Measurements from ENCODE around the gene ACVR1. TPM values are rescaled to one million over a fixed set of nuclear protein-coding genes. Genes with fewer than 3 reads are reported as not detected.
A peak's percentile ranks its signal among the peaks of the same experiment; 100 is the strongest.
"Not testable (repeated sequence)": the region's sequence is repeated elsewhere in the genome, so short reads cannot be mapped to it uniquely, and the experiment has no call there.

Gene ACVR1
- total and polyA plus RNA-seq, 3 experiments from 2014 or later, result 9.5 to 18.3 (median 14.8) TPM

- H3K9me3 ChIP-seq (ENCODE audit: low read length); H3K27me3 Mint-ChIP-seq; H3K4me3 ChIP-seq (ENCODE audit: low read length); DNase-seq; CTCF ChIA-PET; POLR2A ChIA-PET; H3K27ac Mint-ChIP-seq; H3K27me3 ChIP-seq (ENCODE audit: insufficient read depth, low read length, poor library complexity, severe bottlenecking); H3K4me3 Mint-ChIP-seq; H3K36me3 ChIP-seq (ENCODE audit: insufficient read depth, low read length); H3K4me1 ChIP-seq (ENCODE audit: insufficient read depth, low read length); H3K27ac ChIP-seq (ENCODE audit: low read depth, low read length): not testable (repeated sequence)
- peaks cover 0 to 19% (median 11%) of the 10 kb centered on the region in 5 donors for H3K9me3 Mint-ChIP-seq
- H3K36me3 Mint-ChIP-seq, result peaks cover 57 to 90% (median 61%) of the 10 kb centered on the region in 3 donors
- H3K4me1 Mint-ChIP-seq, result peaks cover 2 to 14% (median 4%) of the 10 kb centered on the region in 3 donors
Observed at GRCh38 chr2:157756447-157756846, 119.7 kb downstream of the ACVR1 start.

GRCh38 chr2:157751462-157752058, 124.6 kb downstream of the ACVR1 start:
- no peak overlapping the region for H3K27ac ChIP-seq (ENCODE audit: low read depth, low read length)
- no peak overlapping the region for H3K4me3 Mint-ChIP-seq
- peak in 1 of 5 donors; percentile 6 for DNase-seq
- H3K9me3 ChIP-seq (ENCODE audit: low read length), result no peaks in the 10 kb centered on the region
- no peaks in the 10 kb centered on the region for H3K27me3 Mint-ChIP-seq
- ChIA-PET POLR2A (no interaction called here), CTCF (interaction anchor here (0.6 to 1.3 kb wide), 2 partner anchors 446 to 449 kb away, joined by 3 to 4 read pairs; no protein-coding TSS in a partner anchor)
- H3K4me3 ChIP-seq (ENCODE audit: low read length), result no peak overlapping the region
- H3K9me3 Mint-ChIP-seq, result peaks cover 0 to 8% (median 4%) of the 10 kb centered on the region in 5 donors
- H3K27me3 ChIP-seq (ENCODE audit: insufficient read depth, low read length, poor library complexity, severe bottlenecking), result no peaks in the 10 kb centered on the region
- H3K36me3 Mint-ChIP-seq, result peaks cover 28 to 87% (median 44%) of the 10 kb centered on the region in 3 donors
- H3K36me3 ChIP-seq (ENCODE audit: insufficient read depth, low read length), result no peaks in the 10 kb centered on the region
- H3K4me1 Mint-ChIP-seq, result peaks cover 4 to 22% (median 4%) of the 10 kb centered on the region in 3 donors
- H3K4me1 ChIP-seq (ENCODE audit: insufficient read depth, low read length), result no peaks in the 10 kb centered on the region
- H3K27ac Mint-ChIP-seq, result no peak overlapping the region

DNA sequence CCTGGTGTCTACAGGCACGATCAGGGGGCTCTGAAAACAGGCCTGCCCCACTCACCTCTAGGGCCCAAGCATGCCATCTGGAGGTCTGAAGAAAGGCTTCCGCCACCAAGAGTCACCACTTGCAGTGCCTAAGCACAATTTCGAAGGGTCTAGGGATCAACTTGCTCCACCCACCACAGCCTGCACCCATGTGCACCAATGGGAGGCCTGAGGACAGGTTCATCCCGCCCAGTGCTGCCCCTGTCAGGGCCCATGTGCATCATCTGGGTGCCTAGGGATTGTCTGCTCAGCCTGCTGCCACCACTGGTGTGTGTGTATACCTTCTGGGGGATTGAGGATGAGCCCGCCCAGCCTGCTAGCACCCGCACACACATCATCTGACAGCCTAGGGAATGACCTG, 126.4 kb downstream of the ACVR1 start:
- H3K27ac ChIP-seq (ENCODE audit: low read depth, low read length), result no peak overlapping the region
- no peak overlapping the region for H3K4me3 ChIP-seq (ENCODE audit: low read length)
- peaks cover 11 to 74% (median 31%) of the 10 kb centered on the region in 3 donors for H3K36me3 Mint-ChIP-seq
- ChIA-PET POLR2A (no interaction called here), CTCF (no interaction called here)
- H3K27me3 Mint-ChIP-seq, result no peaks in the 10 kb centered on the region
- no peak for DNase-seq
- H3K4me3 Mint-ChIP-seq, result no peak overlapping the region
- no peaks in the 10 kb centered on the region for H3K9me3 Mint-ChIP-seq
- H3K36me3 ChIP-seq (ENCODE audit: insufficient read depth, low read length), result no peaks in the 10 kb centered on the region
- no peaks in the 10 kb centered on the region for H3K9me3 ChIP-seq (ENCODE audit: low read length)
- no peaks in the 10 kb centered on the region for H3K4me1 ChIP-seq (ENCODE audit: insufficient read depth, low read length)
- no peak overlapping the region for H3K27ac Mint-ChIP-seq
- peaks cover 4 to 22% (median 4%) of the 10 kb centered on the region in 3 donors for H3K4me1 Mint-ChIP-seq
- H3K27me3 ChIP-seq (ENCODE audit: insufficient read depth, low read length, poor library complexity, severe bottlenecking), result no peaks in the 10 kb centered on the region

DNA sequence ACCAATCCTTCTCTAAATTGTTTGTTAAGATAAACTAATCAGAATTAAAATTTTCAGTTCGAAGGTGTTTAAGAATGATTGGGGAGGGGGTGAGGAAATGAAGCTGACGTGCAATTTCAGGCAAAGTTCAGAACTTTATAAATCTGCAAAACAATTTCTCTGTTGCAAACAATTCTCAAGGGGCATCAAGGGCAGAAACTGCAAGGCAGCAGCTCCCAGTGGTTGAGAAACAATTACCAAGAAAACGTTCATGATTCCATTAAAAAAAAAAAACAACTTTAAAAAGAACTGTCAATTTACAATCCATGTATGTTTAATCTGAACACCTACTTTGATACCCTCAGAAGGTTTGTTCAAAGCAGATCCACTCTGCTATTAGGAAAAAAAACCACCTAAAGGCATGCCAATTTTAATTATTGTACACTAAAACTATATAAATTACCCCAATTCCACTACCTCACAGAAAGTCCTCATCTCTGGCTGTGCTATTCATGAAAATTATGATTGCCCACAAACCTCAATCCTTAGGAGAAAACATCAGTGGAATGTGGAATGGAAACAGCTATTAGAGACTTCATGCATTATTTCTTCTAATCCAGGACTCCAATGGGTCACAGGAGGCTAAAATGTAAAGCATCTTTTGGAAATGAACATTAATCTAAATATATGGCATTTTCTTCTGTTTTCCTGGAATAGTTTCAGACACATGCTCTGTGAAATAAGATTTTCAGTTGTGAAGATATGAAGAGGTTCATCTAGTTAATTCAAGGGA, 127.6 kb downstream of the ACVR1 start:
- Mint-ChIP-seq H3K27me3 (no peaks in the 10 kb centered on the region), H3K9me3 (no peaks in the 10 kb centered on the region), H3K4me3 (no peak overlapping the region), H3K36me3 (peaks cover 7 to 70% (median 30%) of the 10 kb centered on the region in 3 donors), H3K27ac (no peak overlapping the region), H3K4me1 (peaks cover 4 to 15% (median 4%) of the 10 kb centered on the region in 3 donors)
- no peak overlapping the region for H3K27ac ChIP-seq (ENCODE audit: low read depth, low read length)
- CTCF ChIA-PET, result no interaction called here
- POLR2A ChIA-PET, result no interaction called here
- H3K27me3 ChIP-seq (ENCODE audit: insufficient read depth, low read length, poor library complexity, severe bottlenecking), result no peaks in the 10 kb centered on the region
- H3K4me1 ChIP-seq (ENCODE audit: insufficient read depth, low read length), result no peaks in the 10 kb centered on the region
- DNase-seq, result no peak
- H3K4me3 ChIP-seq (ENCODE audit: low read length), result no peak overlapping the region
- H3K36me3 ChIP-seq (ENCODE audit: insufficient read depth, low read length), result no peaks in the 10 kb centered on the region
- no peaks in the 10 kb centered on the region for H3K9me3 ChIP-seq (ENCODE audit: low read length)

GRCh38 chr2:157747695-157748370, 128.3 kb downstream of the ACVR1 start:
- Histone ChIP-seq H3K4me1 (ENCODE audit: insufficient read depth, low read length) (no peaks in the 10 kb centered on the region), H3K36me3 (ENCODE audit: insufficient read depth, low read length) (no peaks in the 10 kb centered on the region), H3K9me3 (ENCODE audit: low read length) (no peaks in the 10 kb centered on the region), H3K27ac (ENCODE audit: low read depth, low read length) (no peak overlapping the region), H3K4me3 (ENCODE audit: low read length) (no peak overlapping the region), H3K27me3 (ENCODE audit: insufficient read depth, low read length, poor library complexity, severe bottlenecking) (no peaks in the 10 kb centered on the region)
- H3K36me3 Mint-ChIP-seq, result peaks cover 7 to 68% (median 32%) of the 10 kb centered on the region in 3 donors
- H3K27me3 Mint-ChIP-seq, result no peaks in the 10 kb centered on the region
- no peaks in the 10 kb centered on the region for H3K9me3 Mint-ChIP-seq
- ChIA-PET POLR2A (no interaction called here), CTCF (no interaction called here)
- no peak for DNase-seq
- peaks cover 4 to 14% (median 7%) of the 10 kb centered on the region in 3 donors for H3K4me1 Mint-ChIP-seq
- H3K4me3 Mint-ChIP-seq, result no peak overlapping the region
- peak overlapping the region in 2 of 8 donors; percentile 7 to 8 for H3K27ac Mint-ChIP-seq

DNA sequence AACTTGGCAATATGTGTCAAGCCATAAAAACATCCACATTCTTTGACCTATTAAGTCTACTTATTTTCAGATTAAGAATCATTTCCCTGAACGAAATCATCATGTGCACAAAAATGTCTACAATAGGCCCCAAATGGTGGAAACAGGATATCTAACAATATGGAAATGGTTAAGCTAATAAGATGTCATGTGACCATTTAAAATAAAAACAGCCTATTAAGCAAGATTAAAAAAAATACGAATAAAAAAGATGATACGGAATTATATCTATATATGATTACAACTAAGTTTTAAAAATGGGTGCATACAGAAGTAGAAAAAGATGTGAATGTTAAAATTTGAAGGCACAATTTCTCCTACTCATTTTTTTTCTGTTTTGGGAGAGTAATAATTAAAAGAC, 128.8 kb downstream of the ACVR1 start:
- Mint-ChIP-seq H3K36me3 (peaks cover 7 to 64% (median 28%) of the 10 kb centered on the region in 3 donors), H3K9me3 (no peaks in the 10 kb centered on the region), H3K4me1 (peaks cover 4 to 13% (median 7%) of the 10 kb centered on the region in 3 donors), H3K4me3 (no peak overlapping the region), H3K27me3 (no peaks in the 10 kb centered on the region), H3K27ac (peak overlapping the region in 1 of 8 donors; percentile 7)
- CTCF ChIA-PET, result no interaction called here
- no peak overlapping the region for H3K27ac ChIP-seq (ENCODE audit: low read depth, low read length)
- H3K9me3 ChIP-seq (ENCODE audit: low read length), result no peaks in the 10 kb centered on the region
- no peaks in the 10 kb centered on the region for H3K36me3 ChIP-seq (ENCODE audit: insufficient read depth, low read length)
- H3K27me3 ChIP-seq (ENCODE audit: insufficient read depth, low read length, poor library complexity, severe bottlenecking), result no peaks in the 10 kb centered on the region
- no peak for DNase-seq
- no peaks in the 10 kb centered on the region for H3K4me1 ChIP-seq (ENCODE audit: insufficient read depth, low read length)
- H3K4me3 ChIP-seq (ENCODE audit: low read length), result no peak overlapping the region
- POLR2A ChIA-PET, result no interaction called here

GRCh38 chr2:157746234-157746950, 129.7 kb downstream of the ACVR1 start:
- Mint-ChIP-seq H3K4me3 (no peak overlapping the region), H3K27me3 (no peaks in the 10 kb centered on the region), H3K4me1 (peaks cover 5 to 8% (median 8%) of the 10 kb centered on the region in 3 donors), H3K27ac (no peak overlapping the region), H3K9me3 (no peaks in the 10 kb centered on the region), H3K36me3 (peaks cover 7 to 63% (median 29%) of the 10 kb centered on the region in 3 donors)
- H3K4me3 ChIP-seq (ENCODE audit: low read length), result no peak overlapping the region
- H3K9me3 ChIP-seq (ENCODE audit: low read length), result no peaks in the 10 kb centered on the region
- no peak for DNase-seq
- H3K36me3 ChIP-seq (ENCODE audit: insufficient read depth, low read length), result no peaks in the 10 kb centered on the region
- POLR2A ChIA-PET, result no interaction called here
- H3K27me3 ChIP-seq (ENCODE audit: insufficient read depth, low read length, poor library complexity, severe bottlenecking), result no peaks in the 10 kb centered on the region
- CTCF ChIA-PET, result no interaction called here
- no peaks in the 10 kb centered on the region for H3K4me1 ChIP-seq (ENCODE audit: insufficient read depth, low read length)
- H3K27ac ChIP-seq (ENCODE audit: low read depth, low read length), result no peak overlapping the region
